Keratinocyte (primary cell): ENCODE measurements around the gene MDM4. TPM values are rescaled to one million over a fixed set of nuclear protein-coding genes. Genes with fewer than 3 reads are reported as not detected.

Experiments used
- DNase-seq: peaks from one replicate; pipeline ENCODE4 v3.0.0-alpha.2; 2011; ENCODE audit warnings: low read depth, missing footprints, low spot score
- FAIRE-seq: peaks from 2 replicates; lab custom pipeline; 2011; peaks lifted over from hg19 to GRCh38; lab: Jason Lieb, UNC
- H2AFZ ChIP-seq: 2 replicates; pipeline ENCODE4 v1.6.0; 2012; ENCODE audit warnings: low read length, control low read depth, inconsistent platforms; ENCODE audit not compliant: control insufficient read depth
- H3K27ac ChIP-seq: 2 replicates; pipeline ENCODE4 v1.5.1; 2011; ENCODE audit warnings: low read length; ENCODE audit not compliant: control insufficient read depth, insufficient read depth
- H3K27me3 ChIP-seq: 3 replicates; pipeline ENCODE4 v1.6.0; 2011; ENCODE audit warnings: low read length; ENCODE audit not compliant: control insufficient read depth, insufficient read depth; ENCODE audit errors: extremely low read depth
- H3K36me3 ChIP-seq, 2 experiments: 2 replicates in 1 of 2; 3 replicates in 1 of 2; pipeline ENCODE4 v1.5.1; 2011; ENCODE audit warnings: low read length in 2 of 2, mild to moderate bottlenecking in 1 of 2; ENCODE audit not compliant: control insufficient read depth in 2 of 2, insufficient read depth in 2 of 2; ENCODE audit errors: extremely low read depth in 1 of 2
- H3K4me1 ChIP-seq: 3 replicates; pipeline ENCODE4 v1.5.1; 2011; ENCODE audit warnings: low read length; ENCODE audit not compliant: control insufficient read depth, insufficient read depth; ENCODE audit errors: extremely low read depth
- H3K4me2 ChIP-seq: 3 replicates; pipeline ENCODE4 v1.6.0; 2011; ENCODE audit warnings: low read depth, low read length; ENCODE audit not compliant: control insufficient read depth, insufficient read depth; ENCODE audit errors: extremely low read depth
- H3K4me3 ChIP-seq, 3 experiments: fragments of 200-600 bp in 1 of 3; sonication (generic) in 1 of 3; 2 replicates in 2 of 3; 3 replicates in 1 of 3; pipeline ENCODE4 v1.5.1; 2011 to 2016; ENCODE audit warnings: low read length in 3 of 3, mild to moderate bottlenecking in 3 of 3, control low read depth in 2 of 3, inconsistent platforms in 1 of 3, low read depth in 1 of 3, mixed read lengths in 1 of 3, mixed run types in 1 of 3, moderate library complexity in 1 of 3; ENCODE audit not compliant: control insufficient read depth in 2 of 3, insufficient read depth in 2 of 3; ENCODE audit errors: extremely low read depth in 1 of 3
- H3K79me2 ChIP-seq: 2 replicates; pipeline ENCODE4 v1.6.0; 2012; ENCODE audit warnings: low read length; ENCODE audit not compliant: control insufficient read depth, insufficient read depth
- H3K9ac ChIP-seq: 3 replicates; pipeline ENCODE4 v1.6.0; 2011; ENCODE audit warnings: low read length; ENCODE audit not compliant: control insufficient read depth, insufficient read depth; ENCODE audit errors: extremely low read depth
- H3K9me1 ChIP-seq: 3 replicates; pipeline ENCODE4 v1.6.0; 2011; ENCODE audit warnings: low read length; ENCODE audit not compliant: control insufficient read depth, insufficient read depth; ENCODE audit errors: extremely low read depth
- H3K9me3 ChIP-seq: 2 replicates; pipeline ENCODE4 v1.5.1; 2012; ENCODE audit warnings: low read depth, low read length; ENCODE audit not compliant: control insufficient read depth
- H4K20me1 ChIP-seq: 3 replicates; pipeline ENCODE4 v1.6.0; 2011; ENCODE audit warnings: low read length; ENCODE audit not compliant: control insufficient read depth, insufficient read depth; ENCODE audit errors: extremely low read depth
- CTCF ChIP-seq, 3 experiments: IDR thresholded peaks in 1 of 3; conservative IDR thresholded peaks in 1 of 3; optimal IDR thresholded peaks in 1 of 3; 2 replicates in 2 of 3; 3 replicates in 1 of 3; pipeline versions ENCODE3 to v1.5.1; 2011; ENCODE audit warnings: low read length in 3 of 3, mild to moderate bottlenecking in 3 of 3, moderate library complexity in 2 of 3, control low read depth in 1 of 3, inconsistent platforms in 1 of 3; ENCODE audit not compliant: insufficient read depth in 2 of 3; ENCODE audit errors: extremely low read depth in 1 of 3
- EZH2 ChIP-seq: IDR thresholded peaks from one replicate; pipeline ENCODE4 v1.6.1; 2012; ENCODE audit warnings: inconsistent platforms, mild to moderate bottlenecking, low read length, moderate library complexity
- dilution Hi-C: fragments of 300-500 bp; cut with MboI; formaldehyde crosslinking; loops from one replicate; pipeline ENCODE4 v1.7.0; 2020; ENCODE audit warnings: low sequenced_read_pairs; ENCODE audit not compliant: extremely low pct_ligation_motif_present
- polyA plus RNA-seq, 5 experiments: library from polyadenylated mRNA; depleted of rRNA in 3 of 5; stranded (reverse) in 3 of 5; stranded (forward) in 1 of 5; unstranded in 1 of 5; fragments of >200 nt; gene quantifications; 1 replicate in 1 of 5; 2 replicates in 3 of 5; 3 replicates in 1 of 5; pipeline versions ENCODE4 v1.2.1 to v1.2.3, GENCODE V29; 2011 to 2012; ENCODE audit warnings: missing spikeins in 2 of 5, low read depth in 1 of 5, low replicate concordance in 1 of 5

Gene MDM4
- polyA plus RNA-seq, 1 donor (not counting 4 experiments of a cell fraction or from before 2014, with no cell fraction given): 17.8 TPM

DNA sequence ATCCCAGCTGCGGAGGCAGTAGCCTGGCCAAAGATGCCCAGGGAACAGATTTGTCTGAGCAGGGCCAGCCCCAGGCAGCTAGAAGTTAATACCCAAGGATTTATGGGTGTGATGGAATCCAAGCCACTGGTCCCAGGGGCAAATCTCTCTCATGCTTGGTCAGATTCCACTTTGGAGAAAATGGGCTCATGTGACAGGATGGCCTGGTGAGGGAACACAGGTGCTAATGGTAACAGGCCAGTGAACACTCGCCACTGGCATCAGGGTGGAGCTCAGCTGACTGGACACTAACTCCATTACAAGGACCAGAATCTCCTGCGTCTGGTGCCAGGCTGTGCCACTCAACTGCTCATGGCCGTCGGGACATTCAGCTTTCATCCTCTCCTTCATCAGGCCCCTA, 12.0 kb downstream of the MDM4 start:
- Histone ChIP-seq H3K79me2 (peaks cover 11% of the 10 kb centered on the region), H3K27ac (no peak overlapping the region), H3K9ac (no peak overlapping the region), H3K9me1 (no peaks in the 10 kb centered on the region), H3K4me3 (no peak overlapping the region), H4K20me1 (no peaks in the 10 kb centered on the region), H3K4me1 (peaks cover 13% of the 10 kb centered on the region), H3K36me3 (peaks cover 15 to 28% of the 10 kb centered on the region in 2 experiments), H2AFZ (no peak overlapping the region), H3K9me3 (peaks cover 5% of the 10 kb centered on the region), H3K4me2 (no peak overlapping the region), H3K27me3 (no peaks in the 10 kb centered on the region)
- dilution Hi-C loops: no loop called here
- no peak for DNase-seq
- TF ChIP-seq CTCF (optimal IDR thresholded peaks at IDR 0.05 in 1 of 3, IDR thresholded peaks at IDR 0.05 in 1 of 3, conservative IDR thresholded peaks at IDR 0.05 in 1 of 3; ENCODE audit: extremely low read depth in 1 of 3, insufficient read depth in 2 of 3, low read length in 3 of 3) (no peak), EZH2 (no peak)
- no peak for FAIRE-seq

DNA sequence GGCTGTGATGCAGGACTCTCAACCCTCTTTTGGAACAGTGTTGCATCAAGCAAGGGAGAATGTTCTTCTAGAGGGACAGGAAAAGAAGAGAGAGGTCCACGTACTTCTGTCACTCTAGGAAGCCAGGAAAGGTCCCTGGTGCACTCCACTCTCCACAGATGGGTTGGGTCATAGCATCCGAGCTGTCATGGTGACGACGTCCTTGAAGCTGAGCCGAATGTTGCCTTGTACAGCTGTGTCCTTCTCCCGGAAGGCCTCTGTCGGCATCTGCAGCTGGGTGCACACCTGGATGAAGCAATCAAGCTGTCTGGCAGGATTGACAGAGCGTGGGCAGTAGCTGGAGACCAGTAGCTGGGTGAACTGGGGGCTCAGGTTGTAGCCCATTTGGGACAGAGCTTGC, 12.5 kb downstream of the MDM4 start:
- Histone ChIP-seq H3K4me2 (no peak overlapping the region), H3K4me3 (no peak overlapping the region), H3K9ac (no peak overlapping the region), H3K79me2 (peaks cover 7% of the 10 kb centered on the region), H3K9me1 (no peaks in the 10 kb centered on the region), H3K36me3 (peaks cover 15 to 29% of the 10 kb centered on the region in 2 experiments), H3K27me3 (no peaks in the 10 kb centered on the region), H3K9me3 (peaks cover 2% of the 10 kb centered on the region), H3K27ac (no peak overlapping the region), H4K20me1 (no peaks in the 10 kb centered on the region), H2AFZ (no peak overlapping the region), H3K4me1 (peaks cover 13% of the 10 kb centered on the region)
- no peak for FAIRE-seq
- no peak for TF ChIP-seq EZH2
- no peak for TF ChIP-seq CTCF (optimal IDR thresholded peaks at IDR 0.05 in 1 of 3, IDR thresholded peaks at IDR 0.05 in 1 of 3, conservative IDR thresholded peaks at IDR 0.05 in 1 of 3; ENCODE audit: extremely low read depth in 1 of 3, insufficient read depth in 2 of 3, low read length in 3 of 3)
- DNase-seq: no peak
- dilution Hi-C loops: no loop called here
